GM23338 (cell line): ENCODE results near the gene GPR89B.
"Not testable (repeated sequence)": the region's sequence is repeated elsewhere in the genome, so short reads cannot be mapped to it uniquely, and the experiment has no call there.

Experiments
- CREB1 ChIP-seq: fragments of 250-450 bp; sonication (Bioruptor Pico); IDR thresholded peaks from 2 replicates; pipeline ENCODE4 v1.5.0; 2020; ENCODE audit warnings: low read depth, mild to moderate bottlenecking, moderate library complexity
- EZH2 ChIP-seq: fragments of 200-600 bp; sonication (generic); IDR thresholded peaks from one replicate; pipeline ENCODE4 v1.8.0; 2017; ENCODE audit warnings: antibody characterized with exemption, mild to moderate bottlenecking, low read depth; ENCODE audit not compliant: unreplicated experiment
- EZH2phosphoT487 ChIP-seq: fragments of 200-600 bp; sonication (generic); IDR thresholded peaks from one replicate; pipeline ENCODE4 v1.8.1; 2018; ENCODE audit warnings: antibody characterized with exemption; ENCODE audit not compliant: unreplicated experiment
- JUNB ChIP-seq: IDR thresholded peaks from one replicate; pipeline ENCODE4 v1.6.1; 2016; ENCODE audit warnings: antibody characterized with exemption; ENCODE audit not compliant: unreplicated experiment
- NANOG ChIP-seq: IDR thresholded peaks from 2 replicates; pipeline ENCODE4 v1.6.1; 2016; ENCODE audit warnings: antibody characterized with exemption, borderline replicate concordance
- POLR2AphosphoS5 ChIP-seq: IDR thresholded peaks from 2 replicates; pipeline ENCODE4 v1.6.1; 2016; ENCODE audit warnings: antibody characterized with exemption, low read depth
- STAT1 ChIP-seq: IDR thresholded peaks from one replicate; pipeline ENCODE4 v1.6.1; 2016; ENCODE audit warnings: antibody characterized with exemption; ENCODE audit not compliant: unreplicated experiment
- ZNF114 ChIP-seq: fragments of 250-450 bp; sonication (Bioruptor Pico); IDR thresholded peaks from 2 replicates; pipeline ENCODE4 v1.5.0; 2020; ENCODE audit warnings: mild to moderate bottlenecking, moderate library complexity
- ZNF331 ChIP-seq: fragments of 250-450 bp; sonication (Bioruptor Pico); IDR thresholded peaks from 2 replicates; pipeline ENCODE4 v1.5.0; 2020; ENCODE audit warnings: low read depth, mild to moderate bottlenecking, moderate library complexity
- TF ChIP-seq, protein P1 (sequence below): IDR thresholded peaks from one replicate; pipeline ENCODE4 v1.6.1; 2018; ENCODE audit warnings: antibody characterized with exemption; ENCODE audit not compliant: unreplicated experiment
- TF ChIP-seq, protein P2 (sequence below), 2 experiments: fragments of 200-600 bp in 1 of 2; sonication (generic) in 1 of 2; conservative IDR thresholded peaks; 2 replicates each; pipeline versions ENCODE4 v1.5.1 to v1.6.1; 2016 to 2017; ENCODE audit warnings: antibody characterized with exemption in 2 of 2, low read depth in 2 of 2, mild to moderate bottlenecking in 2 of 2, moderate library complexity in 1 of 2
- TF ChIP-seq, protein P3 (sequence below): fragments of 250-450 bp; sonication (Bioruptor Pico); IDR thresholded peaks from 2 replicates; pipeline ENCODE4 v1.5.0; 2020; ENCODE audit warnings: mild to moderate bottlenecking, moderate library complexity
- TF ChIP-seq, protein P4 (sequence below): IDR thresholded peaks from 2 replicates; pipeline ENCODE4 v1.6.1; 2016; ENCODE audit warnings: antibody characterized with exemption

DNA sequence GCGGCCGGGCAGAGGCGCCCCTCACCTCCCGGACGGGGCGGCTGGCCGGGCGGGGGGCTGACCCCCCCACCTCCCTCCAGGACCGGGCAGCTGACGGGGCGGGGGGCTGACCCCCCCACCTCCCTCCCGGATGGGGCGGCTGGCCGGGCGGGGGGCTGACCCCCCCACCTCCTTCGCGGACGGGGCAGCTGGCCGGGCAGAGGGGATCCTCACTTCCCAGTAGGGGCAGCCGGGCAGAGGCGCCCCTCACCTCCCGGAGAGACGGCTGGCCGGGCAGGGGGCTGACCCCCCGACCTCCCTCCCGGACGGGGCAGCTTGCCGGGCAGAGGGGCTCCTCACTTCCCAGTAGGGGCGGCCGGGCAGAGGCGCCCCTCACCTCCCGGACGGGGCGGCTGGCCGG, 21.3 kb downstream of the GPR89B start:
- TF ChIP-seq EZH2phosphoT487; CREB1 (CRISPR knock-in tag); JUNB; POLR2AphosphoS5; EZH2; ZNF331 (CRISPR knock-in tag); ZNF114; NANOG; STAT1: not testable (repeated sequence)
- TF ChIP-seq, protein P1, sequence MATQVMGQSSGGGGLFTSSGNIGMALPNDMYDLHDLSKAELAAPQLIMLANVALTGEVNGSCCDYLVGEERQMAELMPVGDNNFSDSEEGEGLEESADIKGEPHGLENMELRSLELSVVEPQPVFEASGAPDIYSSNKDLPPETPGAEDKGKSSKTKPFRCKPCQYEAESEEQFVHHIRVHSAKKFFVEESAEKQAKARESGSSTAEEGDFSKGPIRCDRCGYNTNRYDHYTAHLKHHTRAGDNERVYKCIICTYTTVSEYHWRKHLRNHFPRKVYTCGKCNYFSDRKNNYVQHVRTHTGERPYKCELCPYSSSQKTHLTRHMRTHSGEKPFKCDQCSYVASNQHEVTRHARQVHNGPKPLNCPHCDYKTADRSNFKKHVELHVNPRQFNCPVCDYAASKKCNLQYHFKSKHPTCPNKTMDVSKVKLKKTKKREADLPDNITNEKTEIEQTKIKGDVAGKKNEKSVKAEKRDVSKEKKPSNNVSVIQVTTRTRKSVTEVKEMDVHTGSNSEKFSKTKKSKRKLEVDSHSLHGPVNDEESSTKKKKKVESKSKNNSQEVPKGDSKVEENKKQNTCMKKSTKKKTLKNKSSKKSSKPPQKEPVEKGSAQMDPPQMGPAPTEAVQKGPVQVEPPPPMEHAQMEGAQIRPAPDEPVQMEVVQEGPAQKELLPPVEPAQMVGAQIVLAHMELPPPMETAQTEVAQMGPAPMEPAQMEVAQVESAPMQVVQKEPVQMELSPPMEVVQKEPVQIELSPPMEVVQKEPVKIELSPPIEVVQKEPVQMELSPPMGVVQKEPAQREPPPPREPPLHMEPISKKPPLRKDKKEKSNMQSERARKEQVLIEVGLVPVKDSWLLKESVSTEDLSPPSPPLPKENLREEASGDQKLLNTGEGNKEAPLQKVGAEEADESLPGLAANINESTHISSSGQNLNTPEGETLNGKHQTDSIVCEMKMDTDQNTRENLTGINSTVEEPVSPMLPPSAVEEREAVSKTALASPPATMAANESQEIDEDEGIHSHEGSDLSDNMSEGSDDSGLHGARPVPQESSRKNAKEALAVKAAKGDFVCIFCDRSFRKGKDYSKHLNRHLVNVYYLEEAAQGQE, result not testable (repeated sequence)
- TF ChIP-seq, protein P2, sequence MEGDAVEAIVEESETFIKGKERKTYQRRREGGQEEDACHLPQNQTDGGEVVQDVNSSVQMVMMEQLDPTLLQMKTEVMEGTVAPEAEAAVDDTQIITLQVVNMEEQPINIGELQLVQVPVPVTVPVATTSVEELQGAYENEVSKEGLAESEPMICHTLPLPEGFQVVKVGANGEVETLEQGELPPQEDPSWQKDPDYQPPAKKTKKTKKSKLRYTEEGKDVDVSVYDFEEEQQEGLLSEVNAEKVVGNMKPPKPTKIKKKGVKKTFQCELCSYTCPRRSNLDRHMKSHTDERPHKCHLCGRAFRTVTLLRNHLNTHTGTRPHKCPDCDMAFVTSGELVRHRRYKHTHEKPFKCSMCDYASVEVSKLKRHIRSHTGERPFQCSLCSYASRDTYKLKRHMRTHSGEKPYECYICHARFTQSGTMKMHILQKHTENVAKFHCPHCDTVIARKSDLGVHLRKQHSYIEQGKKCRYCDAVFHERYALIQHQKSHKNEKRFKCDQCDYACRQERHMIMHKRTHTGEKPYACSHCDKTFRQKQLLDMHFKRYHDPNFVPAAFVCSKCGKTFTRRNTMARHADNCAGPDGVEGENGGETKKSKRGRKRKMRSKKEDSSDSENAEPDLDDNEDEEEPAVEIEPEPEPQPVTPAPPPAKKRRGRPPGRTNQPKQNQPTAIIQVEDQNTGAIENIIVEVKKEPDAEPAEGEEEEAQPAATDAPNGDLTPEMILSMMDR (conservative IDR thresholded peaks at IDR 0.05; ENCODE audit: low read depth in 2 of 2), result not testable (repeated sequence)
- TF ChIP-seq, protein P3, sequence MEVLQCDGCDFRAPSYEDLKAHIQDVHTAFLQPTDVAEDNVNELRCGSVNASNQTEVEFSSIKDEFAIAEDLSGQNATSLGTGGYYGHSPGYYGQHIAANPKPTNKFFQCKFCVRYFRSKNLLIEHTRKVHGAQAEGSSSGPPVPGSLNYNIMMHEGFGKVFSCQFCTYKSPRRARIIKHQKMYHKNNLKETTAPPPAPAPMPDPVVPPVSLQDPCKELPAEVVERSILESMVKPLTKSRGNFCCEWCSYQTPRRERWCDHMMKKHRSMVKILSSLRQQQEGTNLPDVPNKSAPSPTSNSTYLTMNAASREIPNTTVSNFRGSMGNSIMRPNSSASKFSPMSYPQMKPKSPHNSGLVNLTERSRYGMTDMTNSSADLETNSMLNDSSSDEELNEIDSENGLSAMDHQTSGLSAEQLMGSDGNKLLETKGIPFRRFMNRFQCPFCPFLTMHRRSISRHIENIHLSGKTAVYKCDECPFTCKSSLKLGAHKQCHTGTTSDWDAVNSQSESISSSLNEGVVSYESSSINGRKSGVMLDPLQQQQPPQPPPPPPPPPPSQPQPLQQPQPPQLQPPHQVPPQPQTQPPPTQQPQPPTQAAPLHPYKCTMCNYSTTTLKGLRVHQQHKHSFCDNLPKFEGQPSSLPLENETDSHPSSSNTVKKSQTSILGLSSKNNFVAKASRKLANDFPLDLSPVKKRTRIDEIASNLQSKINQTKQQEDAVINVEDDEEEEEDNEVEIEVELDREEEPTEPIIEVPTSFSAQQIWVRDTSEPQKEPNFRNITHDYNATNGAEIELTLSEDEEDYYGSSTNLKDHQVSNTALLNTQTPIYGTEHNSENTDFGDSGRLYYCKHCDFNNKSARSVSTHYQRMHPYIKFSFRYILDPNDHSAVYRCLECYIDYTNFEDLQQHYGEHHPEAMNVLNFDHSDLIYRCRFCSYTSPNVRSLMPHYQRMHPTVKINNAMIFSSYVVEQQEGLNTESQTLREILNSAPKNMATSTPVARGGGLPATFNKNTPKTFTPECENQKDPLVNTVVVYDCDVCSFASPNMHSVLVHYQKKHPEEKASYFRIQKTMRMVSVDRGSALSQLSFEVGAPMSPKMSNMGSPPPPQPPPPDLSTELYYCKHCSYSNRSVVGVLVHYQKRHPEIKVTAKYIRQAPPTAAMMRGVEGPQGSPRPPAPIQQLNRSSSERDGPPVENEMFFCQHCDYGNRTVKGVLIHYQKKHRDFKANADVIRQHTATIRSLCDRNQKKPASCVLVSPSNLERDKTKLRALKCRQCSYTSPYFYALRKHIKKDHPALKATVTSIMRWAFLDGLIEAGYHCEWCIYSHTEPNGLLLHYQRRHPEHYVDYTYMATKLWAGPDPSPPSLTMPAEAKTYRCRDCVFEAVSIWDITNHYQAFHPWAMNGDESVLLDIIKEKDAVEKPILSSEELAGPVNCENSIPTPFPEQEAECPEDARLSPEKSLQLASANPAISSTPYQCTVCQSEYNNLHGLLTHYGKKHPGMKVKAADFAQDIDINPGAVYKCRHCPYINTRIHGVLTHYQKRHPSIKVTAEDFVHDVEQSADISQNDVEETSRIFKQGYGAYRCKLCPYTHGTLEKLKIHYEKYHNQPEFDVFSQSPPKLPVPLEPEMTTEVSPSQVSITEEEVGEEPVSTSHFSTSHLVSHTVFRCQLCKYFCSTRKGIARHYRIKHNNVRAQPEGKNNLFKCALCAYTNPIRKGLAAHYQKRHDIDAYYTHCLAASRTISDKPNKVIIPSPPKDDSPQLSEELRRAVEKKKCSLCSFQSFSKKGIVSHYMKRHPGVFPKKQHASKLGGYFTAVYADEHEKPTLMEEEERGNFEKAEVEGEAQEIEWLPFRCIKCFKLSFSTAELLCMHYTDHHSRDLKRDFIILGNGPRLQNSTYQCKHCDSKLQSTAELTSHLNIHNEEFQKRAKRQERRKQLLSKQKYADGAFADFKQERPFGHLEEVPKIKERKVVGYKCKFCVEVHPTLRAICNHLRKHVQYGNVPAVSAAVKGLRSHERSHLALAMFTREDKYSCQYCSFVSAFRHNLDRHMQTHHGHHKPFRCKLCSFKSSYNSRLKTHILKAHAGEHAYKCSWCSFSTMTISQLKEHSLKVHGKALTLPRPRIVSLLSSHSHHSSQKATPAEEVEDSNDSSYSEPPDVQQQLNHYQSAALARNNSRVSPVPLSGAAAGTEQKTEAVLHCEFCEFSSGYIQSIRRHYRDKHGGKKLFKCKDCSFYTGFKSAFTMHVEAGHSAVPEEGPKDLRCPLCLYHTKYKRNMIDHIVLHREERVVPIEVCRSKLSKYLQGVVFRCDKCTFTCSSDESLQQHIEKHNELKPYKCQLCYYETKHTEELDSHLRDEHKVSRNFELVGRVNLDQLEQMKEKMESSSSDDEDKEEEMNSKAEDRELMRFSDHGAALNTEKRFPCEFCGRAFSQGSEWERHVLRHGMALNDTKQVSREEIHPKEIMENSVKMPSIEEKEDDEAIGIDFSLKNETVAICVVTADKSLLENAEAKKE (CRISPR knock-in tag), result not testable (repeated sequence)
- TF ChIP-seq, protein P4, sequence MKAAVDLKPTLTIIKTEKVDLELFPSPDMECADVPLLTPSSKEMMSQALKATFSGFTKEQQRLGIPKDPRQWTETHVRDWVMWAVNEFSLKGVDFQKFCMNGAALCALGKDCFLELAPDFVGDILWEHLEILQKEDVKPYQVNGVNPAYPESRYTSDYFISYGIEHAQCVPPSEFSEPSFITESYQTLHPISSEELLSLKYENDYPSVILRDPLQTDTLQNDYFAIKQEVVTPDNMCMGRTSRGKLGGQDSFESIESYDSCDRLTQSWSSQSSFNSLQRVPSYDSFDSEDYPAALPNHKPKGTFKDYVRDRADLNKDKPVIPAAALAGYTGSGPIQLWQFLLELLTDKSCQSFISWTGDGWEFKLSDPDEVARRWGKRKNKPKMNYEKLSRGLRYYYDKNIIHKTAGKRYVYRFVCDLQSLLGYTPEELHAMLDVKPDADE, result not testable (repeated sequence)
